Mucosa of descending colon (tissue), 3 donors: ENCODE data around the gene SMIM35. TPM values are rescaled to one million over a fixed set of nuclear protein-coding genes. Genes with fewer than 3 reads are reported as not detected.

Experiments
- ATAC-seq: fragments of 200-7000 bp; cut with Tn5 transposase; one replicate; pipeline ENCODE4 v1.9.1; 2020; ENCODE audit warnings: mild to moderate bottlenecking, moderate library complexity
- DNase-seq, 3 donors: peaks; one replicate each; pipeline ENCODE4 v3.0.0-alpha.2; 2020
- H3K36me3 ChIP-seq: fragments of 200-600 bp; one replicate; pipeline ENCODE4 v1.8.0; 2021; ENCODE audit warnings: low read depth, mild to moderate bottlenecking
- H3K4me1 ChIP-seq: fragments of 200-600 bp; one replicate; pipeline ENCODE4 v1.8.0; 2021; ENCODE audit warnings: low read depth, mild to moderate bottlenecking
- H3K4me3 ChIP-seq: fragments of 200-600 bp; one replicate; pipeline ENCODE4 v1.8.0; 2021; ENCODE audit warnings: mild to moderate bottlenecking
- H3K9me3 ChIP-seq: fragments of 200-600 bp; one replicate; pipeline ENCODE4 v1.8.0; 2021; ENCODE audit warnings: mild to moderate bottlenecking
- CTCF ChIP-seq: fragments of 200-600 bp; IDR thresholded peaks from one replicate; pipeline ENCODE4 v1.8.0; 2022; ENCODE audit warnings: antibody characterized with exemption, mild to moderate bottlenecking
- intact Hi-C, 2 donors: fragments of 100-400 bp; cut with DNase I in 1 of 2; cut with micrococcal nuclease in 1 of 2; formaldehyde crosslinking; loops; one replicate each; pipeline versions ENCODE4 v1.11.0 to v1.11.1; 2022; cut with DNase I, micrococcal nuclease
- total RNA-seq, 3 donors: library from RNA; stranded (reverse); fragmentation: NEBNext Ultra II Directional in 2 of 3; extraction: Animal tissue kit (Norgen Biotek cat#: 25700) in 2 of 3; gene quantifications; one replicate each; pipeline versions ENCODE4 v1.2.1 to v1.2.4, GENCODE V29; 2021 to 2023
- donor health status: DM: no; HTN: no; CAD: no; lungs with moderate emphysema.
- donor health status: DM: no; HTN: no; CAD: no.
- donor health status: DM: no; HTN: yes; CAD: no.

Gene SMIM35
- total RNA-seq, 3 donors from 2014 or later, result not detected

DNA sequence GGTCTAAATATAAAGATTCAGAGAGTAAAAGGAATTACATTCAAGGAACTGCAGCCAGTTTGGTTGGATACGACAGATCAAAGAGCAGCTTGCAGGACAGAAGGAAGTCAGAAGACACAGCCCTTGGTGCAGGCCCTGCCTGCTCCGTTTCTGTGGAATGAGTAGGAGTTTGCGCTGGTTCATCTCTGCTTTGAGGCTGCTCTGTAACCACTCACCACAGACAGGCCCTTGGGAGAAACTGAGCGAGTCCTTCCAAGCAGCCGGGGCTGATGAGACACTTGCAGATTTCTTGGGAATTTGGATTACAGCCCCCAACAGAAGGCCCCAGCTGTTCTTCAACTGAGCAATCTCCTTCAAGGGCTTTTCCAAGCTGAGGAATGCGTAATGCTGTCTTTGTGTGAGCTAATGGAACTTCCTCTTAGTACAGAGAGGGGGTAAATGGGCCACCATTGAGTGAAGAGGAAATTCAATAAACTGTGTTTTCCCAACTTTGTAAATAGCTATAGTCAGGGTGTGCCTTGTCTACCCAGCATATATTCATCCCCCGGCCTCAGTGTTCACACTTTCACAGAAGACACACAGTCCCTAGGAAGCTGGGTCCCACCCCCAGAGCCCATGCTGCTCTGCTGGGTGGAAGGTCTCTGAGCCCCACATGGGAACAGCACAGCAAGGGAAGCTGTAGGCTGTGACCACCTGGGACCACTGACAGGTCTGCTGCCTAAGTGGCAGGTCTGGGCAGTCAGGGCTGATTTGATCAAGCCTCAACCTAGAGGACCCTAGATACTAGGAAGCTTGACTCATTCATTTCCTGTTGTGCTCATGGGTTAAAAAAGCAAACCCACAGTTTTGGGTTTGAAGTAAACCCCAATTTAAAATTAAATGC is 84.0 kb downstream of the SMIM35 start:
- peak in 1 of 3 donors; percentile 65 for DNase-seq
- intact Hi-C loops, result no loop called here

DNA sequence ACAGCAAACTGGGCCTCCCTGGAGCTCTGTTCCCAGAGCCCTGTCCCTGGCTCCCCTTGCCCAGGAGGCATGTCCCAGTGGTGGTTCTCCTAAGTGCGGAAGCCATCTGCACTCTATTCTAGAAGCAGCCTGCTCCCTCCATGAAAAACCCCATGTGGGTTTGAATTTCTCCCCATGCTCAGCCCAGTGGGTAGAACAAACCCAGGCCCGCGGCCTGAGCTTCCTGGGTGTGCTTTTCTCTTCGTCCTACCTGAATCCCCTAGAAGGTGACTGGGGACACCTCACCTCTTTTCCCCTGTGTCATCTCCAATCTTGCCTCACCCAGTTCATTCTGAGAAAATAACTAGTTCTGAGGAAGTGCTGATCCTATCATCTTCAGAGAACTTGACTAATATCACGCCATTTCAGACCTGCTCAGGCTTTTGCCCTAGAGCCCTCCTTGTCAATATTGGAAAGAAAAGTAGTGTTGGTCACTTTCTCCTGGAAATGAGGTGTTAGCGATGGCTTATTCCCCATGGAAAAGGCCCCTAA is 84.7 kb downstream of the SMIM35 start:
- H3K4me3 ChIP-seq, result no peak overlapping the region
- intact Hi-C loops, result no loop called here
- H3K4me1 ChIP-seq, result peaks cover 12% of the 10 kb centered on the region
- ATAC-seq, result peak; percentile 1
- H3K36me3 ChIP-seq, result no peaks in the 10 kb centered on the region
- no peak for DNase-seq
- H3K9me3 ChIP-seq, result no peaks in the 10 kb centered on the region
- no peak for TF ChIP-seq CTCF

More for the DNA sequence above, 84.0 kb downstream of the SMIM35 start:
- peak; percentile 44 for ATAC-seq
- Histone ChIP-seq H3K4me1 (peaks cover 12% of the 10 kb centered on the region), H3K9me3 (no peaks in the 10 kb centered on the region), H3K36me3 (no peaks in the 10 kb centered on the region), H3K4me3 (no peak overlapping the region)
- no peak for TF ChIP-seq CTCF

DNA sequence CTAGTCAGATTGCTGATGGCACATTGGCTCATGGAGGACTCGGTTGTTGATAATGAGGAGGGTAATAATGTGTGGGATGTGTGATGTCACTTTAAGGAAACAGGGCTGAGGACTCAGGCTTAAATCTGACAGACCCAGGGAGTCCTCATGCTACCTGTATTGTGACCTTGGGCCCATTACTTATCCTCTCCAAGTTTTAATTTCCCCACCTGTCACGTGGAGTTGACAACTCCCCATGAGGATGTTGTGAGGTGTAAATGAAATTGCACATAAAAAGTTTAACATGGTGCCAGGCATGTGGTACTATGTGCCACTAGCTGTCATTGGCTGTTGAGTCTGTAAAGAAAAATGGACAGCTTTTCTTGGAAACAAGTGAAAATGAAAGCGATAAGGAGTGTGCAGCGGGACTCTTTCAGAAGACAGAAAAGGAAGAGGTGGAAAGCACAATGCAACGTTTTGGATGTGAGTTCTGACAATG is 85.2 kb downstream of the SMIM35 start:
- ATAC-seq, result no peak
- no peak for DNase-seq
- no peaks in the 10 kb centered on the region for H3K36me3 ChIP-seq
- H3K4me1 ChIP-seq, result peaks cover 12% of the 10 kb centered on the region
- H3K4me3 ChIP-seq, result no peak overlapping the region
- intact Hi-C loops, result no loop called here
- TF ChIP-seq CTCF, result no peak
- no peaks in the 10 kb centered on the region for H3K9me3 ChIP-seq

GRCh38 chr11:118000850-118001228 is 85.9 kb downstream of the SMIM35 start:
- Histone ChIP-seq H3K36me3 (no peaks in the 10 kb centered on the region), H3K4me3 (no peak overlapping the region), H3K9me3 (no peaks in the 10 kb centered on the region), H3K4me1 (peaks cover 12% of the 10 kb centered on the region)
- no peak for DNase-seq
- intact Hi-C loops, result no loop called here
- ATAC-seq, result no peak
- no peak for TF ChIP-seq CTCF

- no peak for TF ChIP-seq CTCF
- H3K4me1 ChIP-seq, result peaks cover 12% of the 10 kb centered on the region
- peak in 1 of 3 donors; percentile 22 for DNase-seq
- no peaks in the 10 kb centered on the region for H3K36me3 ChIP-seq
- H3K9me3 ChIP-seq, result no peaks in the 10 kb centered on the region
- H3K4me3 ChIP-seq, result no peak overlapping the region
- intact Hi-C loops, result no loop called here
- ATAC-seq, result no peak
Measured at GRCh38 chr11:118000067-118000849, 86.5 kb downstream of the SMIM35 start.
